IMR-90 (cell line): ENCODE measurements around the gene IKZF4. TPM values are rescaled to one million over a fixed set of nuclear protein-coding genes. Genes with fewer than 3 reads are reported as not detected.

Experiments used
- ATAC-seq: fragments of 200-7000 bp; cut with Tn5 transposase; 2 replicates; pipeline ENCODE4 v1.9.1; 2020; ENCODE audit warnings: low read depth, mild to moderate bottlenecking, moderate library complexity
- BruUV-seq: library from RNA; stranded (reverse); fragments of 400-500 nt; replicated peaks from 2 replicates; lab custom pipeline; 2021; lab: Mats Ljungman, UMichigan
- CTCF ChIA-PET: fragments of 300-600 bp; formaldehyde crosslinking; extraction: SDS; loops from one replicate; lab custom pipeline; 2021; ENCODE audit warnings: antibody characterized with exemption; lab: Yijun Ruan, JAX
- POLR2A ChIA-PET: fragments of 300-600 bp; sonication (Branson Sonifier 250); formaldehyde crosslinking; loops from one replicate; lab custom pipeline; 2022; ENCODE audit warnings: antibody characterized with exemption; ENCODE audit not compliant: unreplicated experiment; lab: Charles Lee
- DNase-seq: peaks from one replicate; pipeline ENCODE4 v3.0.0; 2013
- H2AFZ ChIP-seq: replicated peaks from 2 replicates; pipeline ENCODE3; 2013; ENCODE audit warnings: low read length, mild to moderate bottlenecking; ENCODE audit not compliant: poor library complexity
- H2AK5ac ChIP-seq: 2 replicates; pipeline ENCODE4 v1.6.1; 2013; ENCODE audit warnings: low read depth, low read length, inconsistent platforms
- H2AK9ac ChIP-seq: replicated peaks from 2 replicates; pipeline ENCODE3; 2013; ENCODE audit warnings: mild to moderate bottlenecking, low read depth, low read length, moderate library complexity; ENCODE audit not compliant: poor library complexity
- H2BK120ac ChIP-seq: 2 replicates; pipeline ENCODE4 v1.6.1; 2013; ENCODE audit warnings: low read depth, low read length, inconsistent platforms
- H2BK15ac ChIP-seq: 3 replicates; pipeline ENCODE4 v1.6.1; 2013; ENCODE audit warnings: low read depth, low read length, inconsistent platforms
- H2BK20ac ChIP-seq: 2 replicates; pipeline ENCODE4 v1.6.1; 2013; ENCODE audit warnings: low read depth, mild to moderate bottlenecking, inconsistent platforms, low read length, moderate library complexity
- H2BK5ac ChIP-seq: 2 replicates; pipeline ENCODE4 v1.6.1; 2013; ENCODE audit warnings: mild to moderate bottlenecking, low read depth, low read length, inconsistent platforms; ENCODE audit not compliant: poor library complexity, severe bottlenecking
- H3K14ac ChIP-seq: replicated peaks from 2 replicates; pipeline ENCODE4 v1.6.1; 2013; ENCODE audit warnings: low read depth, low read length, inconsistent platforms
- H3K18ac ChIP-seq: 2 replicates; pipeline ENCODE4 v1.6.1; 2013; ENCODE audit warnings: low read depth, low read length, control low read depth
- H3K23ac ChIP-seq: 2 replicates; pipeline ENCODE4 v1.6.1; 2013; ENCODE audit warnings: low read depth, low read length, inconsistent platforms
- H3K27ac ChIP-seq: 2 replicates; pipeline ENCODE4 v1.5.1; 2013; ENCODE audit warnings: mild to moderate bottlenecking, control low read depth, low read length; ENCODE audit not compliant: insufficient read depth
- H3K27me3 ChIP-seq: 2 replicates; pipeline ENCODE4 v1.6.1; 2013; ENCODE audit warnings: low read length; ENCODE audit not compliant: control insufficient read depth, insufficient read depth
- H3K36me3 ChIP-seq: 2 replicates; pipeline ENCODE4 v1.6.1; 2013; ENCODE audit warnings: low read length, mixed read lengths; ENCODE audit not compliant: control insufficient read depth, insufficient read depth
- H3K4ac ChIP-seq: 2 replicates; pipeline ENCODE4 v1.6.1; 2013; ENCODE audit warnings: low read depth, low read length, inconsistent platforms
- H3K4me1 ChIP-seq: 2 replicates; pipeline ENCODE4 v1.6.1; 2013; ENCODE audit warnings: low read length, mixed read lengths; ENCODE audit not compliant: control insufficient read depth, insufficient read depth
- H3K4me2 ChIP-seq: 2 replicates; pipeline ENCODE4 v1.6.1; 2013; ENCODE audit warnings: low read depth, mild to moderate bottlenecking, control low read depth, low read length, moderate library complexity
- H3K4me3 ChIP-seq: 2 replicates; pipeline ENCODE4 v1.5.1; 2013; ENCODE audit warnings: low read depth, mild to moderate bottlenecking, control low read depth, low read length, moderate library complexity; ENCODE audit not compliant: insufficient read depth
- H3K56ac ChIP-seq: 2 replicates; pipeline ENCODE4 v1.6.1; 2013; ENCODE audit warnings: low read length, inconsistent platforms; ENCODE audit not compliant: insufficient read depth; ENCODE audit errors: extremely low read depth
- H3K79me1 ChIP-seq, 2 experiments: 2 replicates each; pipeline ENCODE4 v1.6.1; 2013; ENCODE audit warnings: low read length in 2 of 2, inconsistent platforms in 1 of 2, low read depth in 1 of 2
- H3K9ac ChIP-seq: 2 replicates; pipeline ENCODE4 v1.6.1; 2013; ENCODE audit warnings: low read depth, low read length, control low read depth
- H3K9me1 ChIP-seq: 2 replicates; pipeline ENCODE4 v1.6.1; 2013; ENCODE audit warnings: low read length, inconsistent platforms; ENCODE audit not compliant: insufficient read depth
- H3K9me3 ChIP-seq: 2 replicates; pipeline ENCODE4 v1.6.1; 2013; ENCODE audit warnings: low read length; ENCODE audit not compliant: control insufficient read depth, insufficient read depth
- H4K20me1 ChIP-seq: 2 replicates; pipeline ENCODE4 v1.6.1; 2013; ENCODE audit warnings: low read length, inconsistent platforms; ENCODE audit not compliant: insufficient read depth
- H4K5ac ChIP-seq: 2 replicates; pipeline ENCODE4 v1.6.1; 2013; ENCODE audit warnings: mild to moderate bottlenecking, low read depth, low read length, control low read depth
- H4K8ac ChIP-seq, 2 experiments: 2 replicates each; pipeline ENCODE4 v1.6.1; 2013; ENCODE audit warnings: low read depth in 2 of 2, low read length in 2 of 2, control low read depth in 1 of 2, inconsistent platforms in 1 of 2
- H4K91ac ChIP-seq: 2 replicates; pipeline ENCODE4 v1.6.1; 2013; ENCODE audit warnings: low read depth, low read length, inconsistent platforms; ENCODE audit not compliant: insufficient read depth
- CEBPB ChIP-seq: IDR thresholded peaks from 2 replicates; pipeline ENCODE4 v1.6.1; 2012; ENCODE audit warnings: low read depth, low read length, improper control_type of control experiment
- MAFK ChIP-seq: IDR thresholded peaks from 2 replicates; pipeline ENCODE4 v1.6.1; 2012; ENCODE audit warnings: low read depth, low read length, improper control_type of control experiment
- MXI1 ChIP-seq: IDR thresholded peaks from 2 replicates; pipeline ENCODE4 v1.6.1; 2012; ENCODE audit warnings: low read depth, mild to moderate bottlenecking, low read length, moderate library complexity, borderline replicate concordance
- NFE2L2 ChIP-seq: fragments of 150-350 bp; IDR thresholded peaks from 2 replicates; pipeline ENCODE4 v1.6.1; 2016; ENCODE audit warnings: low read depth, mild to moderate bottlenecking, low read length
- POLR2A ChIP-seq: IDR thresholded peaks from 2 replicates; pipeline ENCODE4 v1.6.1; 2012; ENCODE audit warnings: mild to moderate bottlenecking, low read depth, low read length
- RAD21 ChIP-seq: IDR thresholded peaks from 2 replicates; pipeline ENCODE4 v1.6.1; 2012; ENCODE audit warnings: low read length, improper control_type of control experiment
- RFX5 ChIP-seq: IDR thresholded peaks from 2 replicates; pipeline ENCODE4 v1.8.0; 2012; ENCODE audit warnings: low read depth, mild to moderate bottlenecking, low read length, moderate library complexity
- SMC3 ChIP-seq: fragments of 150-350 bp; IDR thresholded peaks from 2 replicates; pipeline ENCODE4 v1.6.1; 2016; ENCODE audit warnings: low read depth, mild to moderate bottlenecking, antibody characterized with exemption, low read length, moderate library complexity
- USF2 ChIP-seq: fragments of 150-350 bp; IDR thresholded peaks from 2 replicates; pipeline ENCODE4 v1.6.1; 2017; ENCODE audit warnings: mild to moderate bottlenecking, antibody characterized with exemption, low read length, low read depth
- WGBS, 2 experiments: methylation state at CpG; one replicate each; pipeline versions ENCODE4 v1.1.5 to v1.1.7; 2013; ENCODE audit warnings: missing lambda C conversion rate in 2 of 2; ENCODE audit not compliant: insufficient read length in 1 of 2; ENCODE audit errors: extremely low coverage in 2 of 2; 5-methylcytosine and 5-hydroxymethylcytosine counted together
- dilution Hi-C: fragments of 300-500 bp; cut with HindIII; formaldehyde crosslinking; loops from one replicate; pipeline ENCODE4 v1.14.3; 2018; ENCODE audit warnings: low sequenced_read_pairs; ENCODE audit not compliant: unreplicated experiment
- in situ Hi-C: fragments of 300-500 bp; cut with MboI; formaldehyde crosslinking; loops from 3 replicates; pipeline ENCODE4 v1.14.3; 2019; ENCODE audit warnings: low sequenced_read_pairs, inconsistent platforms, mixed read lengths
- intact Hi-C: fragments of 100-400 bp; cut with micrococcal nuclease; formaldehyde crosslinking; loops from 2 replicates; pipeline ENCODE4 v1.10.0; 2022
- polyA plus RNA-seq, 3 experiments: library from polyadenylated mRNA; depleted of rRNA; stranded (reverse); fragments of >200 nt; gene quantifications; 2 replicates each; pipeline ENCODE4 v1.2.3, GENCODE V29; 2012; ENCODE audit warnings: low replicate concordance in 1 of 3
- total RNA-seq: library from RNA; depleted of rRNA; stranded (reverse); fragments of >200 nt; gene quantifications from 2 replicates; pipeline ENCODE4 v1.2.3, GENCODE V29; 2012

The IKZF4 gene
- total and polyA plus RNA-seq, 2 of the 4 experiments (the other 2 are of a cell fraction) = 1.8 to 7.1 TPM

DNA sequence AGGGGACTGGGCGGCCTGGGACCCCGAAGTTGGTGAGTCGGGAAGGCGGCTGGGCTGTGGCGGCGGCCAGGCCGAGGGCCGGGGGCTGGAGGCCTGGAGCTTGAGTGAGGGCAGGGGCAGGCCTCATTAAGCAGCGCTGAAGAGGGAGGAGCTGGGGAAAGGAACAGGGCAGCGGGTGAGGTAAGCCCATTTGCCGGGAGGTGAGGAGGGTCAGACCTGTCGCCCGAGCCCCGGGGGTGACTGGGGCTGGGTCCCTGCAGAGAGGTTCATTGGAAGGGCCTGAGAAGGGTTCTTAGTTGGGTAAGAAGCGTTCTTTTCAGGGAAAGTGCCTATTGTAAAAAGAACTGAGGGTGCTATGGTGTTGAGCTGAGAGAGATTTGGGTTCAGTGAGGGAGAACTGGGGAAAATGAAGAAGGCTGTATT lies 46.5 kb upstream of the IKZF4 start (continued):
- TF ChIP-seq MAFK (no peak), CEBPB (no peak), USF2 (no peak), POLR2A (no peak), SMC3 (no peak), NFE2L2 (no peak)

DNA sequence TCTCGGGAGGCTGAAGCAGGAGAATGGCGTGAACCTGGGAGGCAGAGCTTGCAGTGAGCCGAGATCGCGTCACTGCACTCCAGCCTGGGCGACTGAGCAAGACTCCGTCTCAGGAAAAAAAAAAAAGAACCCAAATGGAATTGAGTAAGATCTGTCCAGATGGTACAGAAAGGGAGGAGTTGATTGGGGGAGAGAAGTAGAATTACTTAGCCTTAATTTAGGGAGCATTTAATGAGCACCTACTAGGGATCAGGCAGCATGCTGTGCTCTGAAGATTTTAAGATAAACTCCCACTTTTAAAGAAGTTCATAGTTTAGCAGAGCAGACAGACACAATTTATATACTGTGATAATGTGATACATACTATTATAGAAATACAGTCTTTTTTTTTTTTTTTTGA lies 42.5 kb upstream of the IKZF4 start:
- Histone ChIP-seq H3K79me1 (peaks cover 16 to 72% of the 10 kb centered on the region in 2 experiments), H2AK9ac (no peak overlapping the region), H3K23ac (no peak overlapping the region), H3K4ac (no peak overlapping the region), H3K18ac (no peak overlapping the region), H2BK120ac (no peak overlapping the region), H3K56ac (no peak overlapping the region), H2AK5ac (no peak overlapping the region), H3K36me3 (peaks cover 19% of the 10 kb centered on the region), H3K4me3 (no peak overlapping the region), H3K9me1 (no peaks in the 10 kb centered on the region; the same call in 1 of the 2 replicates), H3K4me2 (no peak overlapping the region), H2BK5ac (no peak overlapping the region), H4K20me1 (peaks cover 32% of the 10 kb centered on the region; the same call in 1 of the 2 replicates), H3K27me3 (no peaks in the 10 kb centered on the region), H4K8ac (no peak overlapping the region), H3K14ac (no peak overlapping the region), H4K91ac (no peak overlapping the region), H2BK20ac (no peak overlapping the region), H3K27ac (no peak overlapping the region), H4K5ac (no peak overlapping the region), H2BK15ac (no peak overlapping the region), H3K9ac (no peak overlapping the region), H3K9me3 (no peaks in the 10 kb centered on the region), H2AFZ (no peak overlapping the region), H3K4me1 (peaks cover 2% of the 10 kb centered on the region; the same call in 1 of the 2 replicates)
- intact Hi-C loops (no loop called here), in situ Hi-C loops (no loop called here), dilution Hi-C loops (no loop called here)
- POLR2A ChIA-PET = interaction anchor here (0.7 kb wide), 1 partner anchor 240 kb away, joined by 4 read pairs; no protein-coding TSS in a partner anchor
- BruUV-seq = no TSS peak
- no peak for DNase-seq
- no peak for TF ChIP-seq MXI1
- no peak for TF ChIP-seq USF2
- TF ChIP-seq NFE2L2 = no peak
- TF ChIP-seq RAD21 = no peak
- TF ChIP-seq RFX5 = no peak
- no peak for TF ChIP-seq MAFK
- CTCF ChIA-PET = interaction anchor here (1.1 kb wide), 1 partner anchor 17 kb away, joined by 4 read pairs; no protein-coding TSS in a partner anchor
- 95% methylated on average over 4 of the region's 7 CpGs; no CpG with 5 or more reads in 1 of the 2 experiments for WGBS, 2 experiments
- ATAC-seq = no peak
